Psoas muscle (tissue), 8 donors: ENCODE data around the gene HLCS. TPM values are rescaled to one million over a fixed set of nuclear protein-coding genes. Genes with fewer than 3 reads are reported as not detected.

Experiments
- ATAC-seq, 4 donors: fragments of 200-7000 bp; cut with Tn5 transposase; one replicate each; pipeline ENCODE4 v1.9.1; 2020; ENCODE audit warnings: moderate library complexity in 3 of 4, mild to moderate bottlenecking in 2 of 4
- DNase-seq, 2 donors: peaks; one replicate each; pipeline ENCODE4 v3.0.0-alpha.2; 2020
- H3K27ac ChIP-seq: fragments of 200-600 bp; one replicate; pipeline ENCODE4 v1.8.0; 2022
- H3K27me3 ChIP-seq, 3 donors: fragments of 200-600 bp in 1 of 3; one replicate each; pipeline versions ENCODE4 v1.6.1 to v1.8.0; 2013 to 2022; ENCODE audit warnings: low read length in 2 of 3, mild to moderate bottlenecking in 2 of 3, moderate library complexity in 1 of 3; ENCODE audit not compliant: insufficient read depth in 3 of 3
- H3K36me3 ChIP-seq, 2 donors: fragments of 200-600 bp in 1 of 2; one replicate each; pipeline versions ENCODE4 v1.6.1 to v1.8.0; 2013 to 2022; ENCODE audit warnings: low read depth in 1 of 2, mild to moderate bottlenecking in 1 of 2, moderate library complexity in 1 of 2; ENCODE audit not compliant: insufficient read depth in 1 of 2
- H3K4me1 ChIP-seq: fragments of 200-600 bp; one replicate; pipeline ENCODE4 v1.8.0; 2022
- H3K4me3 ChIP-seq: fragments of 200-600 bp; one replicate; pipeline ENCODE4 v1.8.0; 2022; ENCODE audit warnings: mild to moderate bottlenecking
- H3K9me3 ChIP-seq: fragments of 200-600 bp; one replicate; pipeline ENCODE4 v1.8.0; 2022
- CTCF ChIP-seq: fragments of 200-600 bp; IDR thresholded peaks from one replicate; pipeline ENCODE4 v1.8.0; 2022; ENCODE audit warnings: antibody characterized with exemption
- WGBS, 3 donors: extraction: QIAGEN DNeasy Blood & Tissue Kit; methylation state at CpG; one replicate each; pipeline versions ENCODE4 v1.1.6 to v1.1.7; 2013; 5-methylcytosine and 5-hydroxymethylcytosine counted together
- intact Hi-C, 2 donors: fragments of 100-400 bp; cut with DNase I; formaldehyde crosslinking; loops; one replicate each; pipeline versions ENCODE4 v1.11.0 to v1.14.2; 2022
- polyA plus RNA-seq, 3 donors: library from polyadenylated mRNA; stranded (reverse); fragments of 200-250 nt; gene quantifications; one replicate each; pipeline ENCODE4 v1.2.3, GENCODE V29; 2013
- total RNA-seq, 4 donors: library from RNA; stranded (reverse); fragmentation: NEBNext Ultra II Directional in 2 of 4; extraction: Animal tissue kit (Norgen Biotek cat#: 25700) in 2 of 4; gene quantifications; one replicate each; pipeline versions ENCODE4 v1.2.1 to v1.2.4, GENCODE V29; 2021 to 2023
- donor health status: healthy with polysubstance abuse.
- donor health status: DM: no; HTN: no; CAD: no; lungs with moderate emphysema.
- donor health status: Bipolar disorder and iron deficiency.
- donor health status: healthy.
- donor health status: DM: yes; HTN: yes; CAD: no.
- donor health status: DM: no; HTN: no; CAD: no.
- donor health status: DM: no; HTN: no; CAD: no.
- donor health status: DM: yes; HTN: yes; CAD: no.

The HLCS gene
- total and polyA plus RNA-seq, 7 donors: 3.6 to 13.5 (median 8.1) TPM

- no peaks in the 10 kb centered on the region for H3K36me3 ChIP-seq
- DNase-seq: no peak
- no peaks in the 10 kb centered on the region for H3K27me3 ChIP-seq
- TF ChIP-seq CTCF: no peak
- ATAC-seq: no peak
- H3K4me3 ChIP-seq: no peak overlapping the region
- no peaks in the 10 kb centered on the region for H3K9me3 ChIP-seq
- H3K4me1 ChIP-seq: no peaks in the 10 kb centered on the region
- intact Hi-C loops: no loop called here
- no peak overlapping the region for H3K27ac ChIP-seq
- WGBS, 3 donors: 86 to 95% (median 90%) methylated on average over 5 of the region's 5 CpGs
These were observed 140.8 kb downstream of the HLCS start for GRCh38 chr21:36825658-36826057.

- Histone ChIP-seq H3K4me1 (no peaks in the 10 kb centered on the region), H3K9me3 (no peaks in the 10 kb centered on the region), H3K27ac (no peak overlapping the region), H3K27me3 (no peaks in the 10 kb centered on the region), H3K4me3 (no peak overlapping the region), H3K36me3 (no peaks in the 10 kb centered on the region)
- intact Hi-C loops: no loop called here
- ATAC-seq (no peak), DNase-seq (no peak)
- 71 to 82% (median 74%) methylated on average over 7 of the region's 7 CpGs for whole genome bisulfite sequencing, 3 donors
- no peak for TF ChIP-seq CTCF
These were observed 145.5 kb downstream of the HLCS start for GRCh38 chr21:36821032-36821299.

GRCh38 chr21:36820176-36821031 is 146.1 kb downstream of the HLCS start:
- intact Hi-C loops: no loop called here
- no peaks in the 10 kb centered on the region for H3K4me1 ChIP-seq
- no peak for TF ChIP-seq CTCF
- H3K9me3 ChIP-seq: no peaks in the 10 kb centered on the region
- H3K27ac ChIP-seq: no peak overlapping the region
- DNase-seq (no peak), ATAC-seq (peak in 1 of 4 donors; percentile 22)
- no peaks in the 10 kb centered on the region for H3K27me3 ChIP-seq
- no peak overlapping the region for H3K4me3 ChIP-seq
- WGBS, 3 donors: 76 to 83% (median 82%) methylated on average over 22 to 27 of the region's 27 CpGs
- no peaks in the 10 kb centered on the region for H3K36me3 ChIP-seq

GRCh38 chr21:36817732-36818450 is 148.6 kb downstream of the HLCS start:
- no peak overlapping the region for H3K27ac ChIP-seq
- no peaks in the 10 kb centered on the region for H3K36me3 ChIP-seq
- 83 to 84% (median 84%) methylated on average over 13 of the region's 13 CpGs for WGBS, 3 donors
- H3K27me3 ChIP-seq: no peaks in the 10 kb centered on the region
- no peak for DNase-seq
- no peaks in the 10 kb centered on the region for H3K4me1 ChIP-seq
- H3K9me3 ChIP-seq: no peaks in the 10 kb centered on the region
- H3K4me3 ChIP-seq: no peak overlapping the region
- intact Hi-C loops: no loop called here
- ATAC-seq: no peak
- no peak for TF ChIP-seq CTCF
